Mammary epithelial cell (primary cell): ENCODE data around the gene GADL1.

Experiments
- CTCF ChIP-seq, 2 donors: IDR thresholded peaks in 1 of 2; conservative IDR thresholded peaks in 1 of 2; 2 replicates each; pipeline ENCODE4 v1.5.1; 2011 to 2012; ENCODE audit warnings: inconsistent platforms in 2 of 2, low read length in 2 of 2, mild to moderate bottlenecking in 2 of 2, control low read depth in 1 of 2, low read depth in 1 of 2; ENCODE audit not compliant: insufficient read depth in 1 of 2; ENCODE audit errors: extremely low read depth in 1 of 2
- EZH2 ChIP-seq: IDR thresholded peaks from 2 replicates; pipeline ENCODE4 v1.6.1; 2012; ENCODE audit warnings: low read length, inconsistent platforms, borderline replicate concordance

DNA sequence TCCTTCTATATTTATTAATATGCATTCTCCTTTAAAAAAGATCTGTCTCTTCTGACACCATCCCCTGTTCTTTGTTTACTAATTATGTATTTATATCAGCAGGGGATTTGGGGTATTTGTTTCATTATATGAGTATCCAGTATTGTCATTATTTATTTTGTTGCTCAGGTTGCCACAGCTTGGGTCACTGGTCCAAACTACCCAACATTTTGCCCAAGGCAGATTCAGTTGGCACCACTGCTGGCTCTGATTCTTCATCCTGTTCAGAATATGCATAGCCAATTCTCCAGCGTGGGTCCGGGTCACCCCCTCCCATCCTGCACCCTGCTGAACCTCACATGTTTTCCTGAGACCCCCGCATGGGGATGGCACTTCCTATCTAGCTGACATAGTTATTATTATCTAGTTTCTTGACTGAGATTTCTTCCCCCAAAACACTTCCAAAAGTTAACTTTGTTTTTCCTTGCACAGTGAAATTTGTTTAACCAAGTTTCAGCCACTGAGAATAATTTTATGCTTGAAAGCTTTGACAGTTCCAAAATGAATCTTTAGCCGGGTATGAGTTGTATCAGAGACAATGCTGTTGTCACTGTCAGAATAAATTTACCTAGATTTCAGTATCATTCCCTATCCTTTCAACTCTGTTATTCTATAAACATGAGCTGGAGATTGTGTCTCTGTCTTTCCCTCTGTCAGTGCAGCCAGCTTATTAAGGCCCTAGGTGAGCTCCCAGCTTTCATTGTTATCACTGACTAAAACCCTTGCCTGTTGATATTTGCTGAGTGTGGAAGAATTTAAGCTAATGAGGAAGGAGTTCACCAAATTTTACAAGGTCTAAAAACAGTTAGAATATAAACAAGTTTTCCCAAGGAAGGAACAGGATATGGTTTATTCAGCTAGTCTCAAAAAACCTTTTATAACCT, 217.8 kb downstream of the GADL1 start:
- TF ChIP-seq CTCF (conservative IDR thresholded peaks at IDR 0.05 in 1 of 2, IDR thresholded peaks at IDR 0.05 in 1 of 2; ENCODE audit: extremely low read depth in 1 of 2, insufficient read depth in 1 of 2, low read depth in 1 of 2, low read length in 2 of 2) (no peak), EZH2 (no peak)
